Type B pancreatic cell (in vitro differentiated cells): Measurements from ENCODE around the gene POLE2. TPM values are rescaled to one million over a fixed set of nuclear protein-coding genes. Genes with fewer than 3 reads are reported as not detected.

Experiments
- DNase-seq: peaks from one replicate; pipeline ENCODE4 v3.0.0; 2021; ENCODE audit warnings: mixed read lengths; ENCODE audit not compliant: unreplicated experiment; ENCODE audit errors: extremely low spot score
- H3K27ac Mint-ChIP-seq: 2 replicates; pipeline ENCODE4 v1.8.0; 2021; ENCODE audit warnings: mild to moderate bottlenecking, mixed read lengths
- H3K27me3 Mint-ChIP-seq: 2 replicates; pipeline ENCODE4 v1.8.0; 2021; ENCODE audit warnings: mixed read lengths
- H3K36me3 Mint-ChIP-seq: 2 replicates; pipeline ENCODE4 v1.8.0; 2021; ENCODE audit warnings: mixed read lengths
- H3K4me1 Mint-ChIP-seq: one replicate; pipeline ENCODE4 v1.8.0; 2021; ENCODE audit warnings: mixed read lengths; ENCODE audit not compliant: unreplicated experiment
- H3K4me3 Mint-ChIP-seq: 2 replicates; pipeline ENCODE4 v1.8.0; 2021; ENCODE audit warnings: mild to moderate bottlenecking, mixed read lengths
- H3K9me3 Mint-ChIP-seq: 2 replicates; pipeline ENCODE4 v1.8.0; 2021; ENCODE audit warnings: mixed read lengths
- total RNA-seq: library from RNA; stranded (reverse); gene quantifications from 2 replicates; pipeline ENCODE4 v1.2.1, GENCODE V29; 2021; ENCODE audit warnings: low replicate concordance
- TF ChIP-seq, protein P1 (sequence below): fragments of 200-600 bp; sonication (generic); conservative IDR thresholded peaks from 2 replicates; pipeline ENCODE4 v1.5.0; 2021; ENCODE audit warnings: antibody characterized with exemption, mild to moderate bottlenecking

The POLE2 gene
- total RNA-seq, 1 donor from 2014 or later = 16.6 TPM

GRCh38 chr14:49617852-49618519 lies 70.0 kb downstream of the POLE2 start:
- Mint-ChIP-seq H3K4me1 (peaks cover 27% of the 10 kb centered on the region), H3K4me3 (peak overlapping the region; percentile 11), H3K27me3 (no peaks in the 10 kb centered on the region), H3K36me3 (peaks cover 23% of the 10 kb centered on the region), H3K27ac (peak overlapping the region; percentile 100), H3K9me3 (no peaks in the 10 kb centered on the region)
- DNase-seq = no peak
- TF ChIP-seq, protein P1, sequence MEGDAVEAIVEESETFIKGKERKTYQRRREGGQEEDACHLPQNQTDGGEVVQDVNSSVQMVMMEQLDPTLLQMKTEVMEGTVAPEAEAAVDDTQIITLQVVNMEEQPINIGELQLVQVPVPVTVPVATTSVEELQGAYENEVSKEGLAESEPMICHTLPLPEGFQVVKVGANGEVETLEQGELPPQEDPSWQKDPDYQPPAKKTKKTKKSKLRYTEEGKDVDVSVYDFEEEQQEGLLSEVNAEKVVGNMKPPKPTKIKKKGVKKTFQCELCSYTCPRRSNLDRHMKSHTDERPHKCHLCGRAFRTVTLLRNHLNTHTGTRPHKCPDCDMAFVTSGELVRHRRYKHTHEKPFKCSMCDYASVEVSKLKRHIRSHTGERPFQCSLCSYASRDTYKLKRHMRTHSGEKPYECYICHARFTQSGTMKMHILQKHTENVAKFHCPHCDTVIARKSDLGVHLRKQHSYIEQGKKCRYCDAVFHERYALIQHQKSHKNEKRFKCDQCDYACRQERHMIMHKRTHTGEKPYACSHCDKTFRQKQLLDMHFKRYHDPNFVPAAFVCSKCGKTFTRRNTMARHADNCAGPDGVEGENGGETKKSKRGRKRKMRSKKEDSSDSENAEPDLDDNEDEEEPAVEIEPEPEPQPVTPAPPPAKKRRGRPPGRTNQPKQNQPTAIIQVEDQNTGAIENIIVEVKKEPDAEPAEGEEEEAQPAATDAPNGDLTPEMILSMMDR = no peak

- H3K9me3 Mint-ChIP-seq = no peaks in the 10 kb centered on the region
- peaks cover 22% of the 10 kb centered on the region for H3K4me1 Mint-ChIP-seq
- no peak overlapping the region for H3K27ac Mint-ChIP-seq
- H3K36me3 Mint-ChIP-seq = peaks cover 23% of the 10 kb centered on the region
- no peak for DNase-seq
- no peaks in the 10 kb centered on the region for H3K27me3 Mint-ChIP-seq
- TF ChIP-seq, protein P1 = no peak
- no peak overlapping the region for H3K4me3 Mint-ChIP-seq
Observed at GRCh38 chr14:49615776-49616175, 72.2 kb downstream of the POLE2 start.

GRCh38 chr14:49614196-49614595 lies 73.8 kb downstream of the POLE2 start:
- Mint-ChIP-seq H3K27me3 (no peaks in the 10 kb centered on the region), H3K27ac (no peak overlapping the region)
- TF ChIP-seq, protein P1 = no peak

DNA sequence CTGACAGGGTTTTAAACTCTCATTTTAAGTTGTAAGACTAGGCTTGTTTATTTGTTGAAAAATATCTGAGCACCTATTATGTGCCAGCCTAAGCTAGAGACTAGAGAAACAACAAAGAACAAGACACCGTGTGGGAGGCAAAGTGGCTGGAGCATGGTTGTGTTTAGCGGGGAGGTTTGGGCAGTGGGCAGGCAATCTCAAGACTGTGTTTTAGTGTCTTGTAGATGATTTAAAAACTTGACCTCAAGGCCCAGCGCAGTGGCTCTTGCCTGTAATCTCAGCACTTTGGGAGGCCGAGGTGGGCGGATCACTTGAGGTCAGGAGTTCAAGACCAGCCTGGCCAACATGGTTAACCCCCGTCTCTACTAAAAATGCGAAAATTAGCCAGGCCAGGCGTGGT lies 75.3 kb downstream of the POLE2 start:
- Mint-ChIP-seq H3K27ac (no peak overlapping the region), H3K27me3 (no peaks in the 10 kb centered on the region), H3K4me1 (peaks cover 11% of the 10 kb centered on the region), H3K9me3 (no peaks in the 10 kb centered on the region), H3K4me3 (no peak overlapping the region), H3K36me3 (peaks cover 13% of the 10 kb centered on the region)
- TF ChIP-seq, protein P1 = no peak
- no peak for DNase-seq

More at GRCh38 chr14:49614196-49614595, 73.8 kb downstream of the POLE2 start:
- peaks cover 22% of the 10 kb centered on the region for H3K4me1 Mint-ChIP-seq
- DNase-seq = no peak
- peaks cover 18% of the 10 kb centered on the region for H3K36me3 Mint-ChIP-seq
- H3K4me3 Mint-ChIP-seq = no peak overlapping the region
- H3K9me3 Mint-ChIP-seq = no peaks in the 10 kb centered on the region

DNA sequence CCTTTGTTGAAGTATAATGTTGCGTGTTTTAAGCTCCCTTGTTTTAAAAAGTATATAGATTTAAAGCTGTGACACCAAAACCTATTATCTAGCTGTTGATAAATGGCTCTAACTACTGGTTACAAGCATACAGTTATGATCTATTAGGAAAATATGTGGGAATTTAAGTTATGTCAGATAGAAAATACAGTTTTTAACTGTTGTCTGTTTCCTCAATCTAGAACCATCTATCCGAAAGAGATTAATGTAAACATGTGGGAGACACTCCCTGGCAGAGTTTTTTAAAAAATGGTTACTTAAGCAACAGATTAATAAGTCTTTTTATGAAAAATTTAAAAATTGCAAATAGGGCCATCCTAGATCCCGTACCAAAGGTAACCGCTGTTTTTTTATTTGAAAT lies 75.8 kb downstream of the POLE2 start:
- no peak for DNase-seq
- Mint-ChIP-seq H3K27ac (no peak overlapping the region), H3K4me1 (peaks cover 7% of the 10 kb centered on the region), H3K36me3 (peaks cover 8% of the 10 kb centered on the region), H3K9me3 (no peaks in the 10 kb centered on the region), H3K27me3 (no peaks in the 10 kb centered on the region), H3K4me3 (no peak overlapping the region)
- TF ChIP-seq, protein P1 = no peak
